Bronchial epithelial cell (primary cell): ENCODE measurements around the gene ERCC6. TPM values are rescaled to one million over a fixed set of nuclear protein-coding genes. Genes with fewer than 3 reads are reported as not detected.

Experiments used
- DNase-seq: peaks from one replicate; pipeline ENCODE4 v3.0.0-alpha.2; 2010; ENCODE audit warnings: low read depth
- FAIRE-seq: peaks from 2 replicates; lab custom pipeline; 2011; peaks lifted over from hg19 to GRCh38; lab: Jason Lieb, UNC
- H3K27me3 ChIP-seq: 2 replicates; pipeline ENCODE4 v1.5.1; 2011; ENCODE audit warnings: low read length; ENCODE audit not compliant: control insufficient read depth, insufficient read depth
- H3K36me3 ChIP-seq: 2 replicates; pipeline ENCODE4 v1.5.1; 2011; ENCODE audit warnings: low read length; ENCODE audit not compliant: control insufficient read depth, insufficient read depth
- H3K4me3 ChIP-seq: 2 replicates; pipeline ENCODE4 v1.5.1; 2011; ENCODE audit warnings: mild to moderate bottlenecking, low read depth, low read length, control low read depth
- total RNA-seq: library from RNA; depleted of rRNA; stranded (reverse); fragments of >200 nt; gene quantifications from 2 replicates; pipeline ENCODE4 v1.2.1, GENCODE V29; 2014
- TF ChIP-seq, protein P1 (sequence below): IDR thresholded peaks from 2 replicates; pipeline ENCODE4 v1.5.1; 2011; ENCODE audit warnings: mild to moderate bottlenecking, moderate library complexity, low read length, control low read depth, inconsistent platforms; ENCODE audit not compliant: insufficient read depth, severe bottlenecking

The ERCC6 gene
- total RNA-seq, 1 donor from 2014 or later = 19.2 TPM

DNA sequence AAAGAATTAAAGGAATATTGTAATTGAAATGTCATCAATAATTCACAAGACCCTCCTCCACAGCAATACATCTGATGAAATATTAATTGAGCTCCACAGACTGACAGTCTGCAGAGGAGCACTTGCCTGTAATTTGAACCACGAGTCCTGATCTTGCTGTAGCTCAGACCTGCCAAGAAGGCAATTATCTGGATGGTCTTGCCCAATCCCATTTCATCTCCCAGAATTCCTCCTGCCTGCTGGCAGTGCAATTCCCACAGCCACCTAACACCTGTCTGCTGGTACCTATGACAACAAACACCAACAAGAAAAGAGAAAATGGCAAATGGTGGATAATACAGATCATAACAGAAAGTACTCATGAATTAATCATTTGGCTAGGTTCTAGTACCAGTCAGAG, 38.5 kb downstream of the ERCC6 start:
- no peak for FAIRE-seq
- Histone ChIP-seq H3K36me3 (no peaks in the 10 kb centered on the region), H3K27me3 (no peaks in the 10 kb centered on the region), H3K4me3 (no peak overlapping the region)
- TF ChIP-seq, protein P1, sequence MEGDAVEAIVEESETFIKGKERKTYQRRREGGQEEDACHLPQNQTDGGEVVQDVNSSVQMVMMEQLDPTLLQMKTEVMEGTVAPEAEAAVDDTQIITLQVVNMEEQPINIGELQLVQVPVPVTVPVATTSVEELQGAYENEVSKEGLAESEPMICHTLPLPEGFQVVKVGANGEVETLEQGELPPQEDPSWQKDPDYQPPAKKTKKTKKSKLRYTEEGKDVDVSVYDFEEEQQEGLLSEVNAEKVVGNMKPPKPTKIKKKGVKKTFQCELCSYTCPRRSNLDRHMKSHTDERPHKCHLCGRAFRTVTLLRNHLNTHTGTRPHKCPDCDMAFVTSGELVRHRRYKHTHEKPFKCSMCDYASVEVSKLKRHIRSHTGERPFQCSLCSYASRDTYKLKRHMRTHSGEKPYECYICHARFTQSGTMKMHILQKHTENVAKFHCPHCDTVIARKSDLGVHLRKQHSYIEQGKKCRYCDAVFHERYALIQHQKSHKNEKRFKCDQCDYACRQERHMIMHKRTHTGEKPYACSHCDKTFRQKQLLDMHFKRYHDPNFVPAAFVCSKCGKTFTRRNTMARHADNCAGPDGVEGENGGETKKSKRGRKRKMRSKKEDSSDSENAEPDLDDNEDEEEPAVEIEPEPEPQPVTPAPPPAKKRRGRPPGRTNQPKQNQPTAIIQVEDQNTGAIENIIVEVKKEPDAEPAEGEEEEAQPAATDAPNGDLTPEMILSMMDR = no peak
- DNase-seq = no peak

DNA sequence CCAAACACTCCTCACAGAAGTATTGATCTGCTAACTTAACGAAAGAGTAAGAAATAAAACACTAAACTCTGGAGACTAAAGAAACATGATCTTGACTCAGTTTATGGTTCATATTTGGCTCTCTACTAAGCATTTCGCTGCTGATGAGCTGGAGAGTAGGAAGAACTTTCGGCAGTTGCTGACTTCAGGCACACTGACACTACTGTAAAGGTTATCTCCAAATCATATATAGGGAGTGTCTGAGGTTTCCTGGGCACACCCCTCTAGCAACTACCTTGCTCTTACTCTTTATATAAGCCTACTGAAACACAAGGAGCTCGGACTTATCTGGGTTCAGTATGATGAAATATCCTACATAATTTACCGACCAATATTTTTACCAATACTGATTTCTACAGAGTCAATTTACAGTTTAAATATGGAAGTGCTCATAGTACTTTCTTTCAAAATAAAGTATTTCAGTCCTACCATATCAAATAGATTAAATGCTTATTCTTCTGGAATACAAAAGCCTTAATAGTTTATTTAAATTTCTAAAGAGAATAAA, 39.5 kb downstream of the ERCC6 start:
- H3K36me3 ChIP-seq = no peaks in the 10 kb centered on the region
- no peaks in the 10 kb centered on the region for H3K27me3 ChIP-seq
- H3K4me3 ChIP-seq = no peak overlapping the region
- DNase-seq (no peak), FAIRE-seq (no peak)
- TF ChIP-seq, protein P1 = no peak

DNA sequence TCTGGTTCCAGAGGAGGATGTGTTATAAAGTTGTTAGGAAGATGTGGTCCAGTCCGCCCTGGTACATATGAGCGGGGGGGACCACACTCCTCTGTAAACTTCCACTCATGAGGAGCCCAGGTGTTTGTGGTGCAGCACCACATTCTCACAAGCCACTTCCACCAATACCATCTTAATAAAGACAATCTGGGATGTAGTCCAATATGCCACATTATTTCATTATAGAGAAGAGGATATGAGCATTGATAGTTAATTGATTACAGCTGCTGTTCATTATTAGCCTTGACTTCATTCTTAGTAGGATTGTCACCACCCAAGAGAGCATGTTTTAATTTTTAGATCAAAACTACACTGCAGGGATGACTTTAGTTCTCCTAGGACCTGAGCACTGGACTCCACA, 40.5 kb downstream of the ERCC6 start:
- Histone ChIP-seq H3K4me3 (no peak overlapping the region), H3K36me3 (no peaks in the 10 kb centered on the region), H3K27me3 (no peaks in the 10 kb centered on the region)
- no peak for DNase-seq
- TF ChIP-seq, protein P1 = no peak
- no peak for FAIRE-seq

DNA sequence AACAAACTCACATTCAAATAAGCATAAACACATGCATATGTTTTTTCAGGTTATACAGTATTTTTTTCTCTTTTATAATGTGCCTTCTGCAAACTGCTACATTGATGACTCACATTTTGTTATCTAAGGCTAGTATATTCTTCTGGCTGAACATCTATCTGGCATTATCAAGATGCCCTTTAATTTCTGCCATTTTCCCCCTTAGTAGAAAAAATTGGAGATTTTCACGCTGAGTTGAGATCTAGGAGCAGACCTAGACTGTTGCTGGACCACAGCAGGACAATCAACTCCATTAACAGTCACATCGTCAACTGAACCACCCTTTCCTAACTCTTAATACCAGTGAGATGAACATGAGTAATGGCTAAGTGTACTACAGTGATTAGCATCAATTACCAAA, 41.6 kb downstream of the ERCC6 start:
- FAIRE-seq (no peak), DNase-seq (no peak)
- Histone ChIP-seq H3K36me3 (no peaks in the 10 kb centered on the region), H3K4me3 (no peak overlapping the region), H3K27me3 (no peaks in the 10 kb centered on the region)
- TF ChIP-seq, protein P1 = no peak

DNA sequence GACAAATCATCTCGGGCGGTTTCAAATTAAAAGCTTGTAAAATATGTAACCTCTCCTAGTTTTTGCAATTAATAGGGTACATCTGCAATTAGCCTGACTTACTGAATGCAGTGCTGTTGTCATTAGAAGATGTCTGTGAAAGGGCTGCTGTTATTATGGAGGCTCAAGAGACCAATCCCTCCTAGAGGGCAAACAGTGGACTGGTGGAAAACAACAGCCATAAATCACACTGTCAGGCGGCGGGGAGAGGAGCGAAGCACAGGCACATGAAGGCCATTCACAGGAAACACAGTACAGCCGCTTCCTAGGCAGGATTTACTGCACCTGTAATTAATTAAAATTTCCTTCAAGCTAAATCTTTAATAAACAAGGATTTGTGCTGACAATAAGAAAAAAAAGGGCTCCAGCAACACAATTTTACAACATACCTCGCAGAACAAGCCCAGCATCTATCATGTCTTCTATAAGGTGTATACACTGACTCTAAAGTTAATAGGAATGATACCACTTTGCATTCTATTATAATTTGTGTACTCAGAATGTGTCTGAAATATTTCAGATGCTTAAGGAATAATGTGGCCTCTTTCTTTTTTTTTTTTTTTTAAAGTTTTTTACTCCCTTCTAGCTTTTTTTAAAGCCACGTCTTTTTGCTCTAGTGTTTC, 50.7 kb downstream of the ERCC6 start:
- Histone ChIP-seq H3K27me3 (no peaks in the 10 kb centered on the region), H3K4me3 (no peak overlapping the region), H3K36me3 (no peaks in the 10 kb centered on the region)
- DNase-seq (no peak), FAIRE-seq (no peak)
- TF ChIP-seq, protein P1 = no peak
